NCI-H146 (cell line): ENCODE results near the gene CA5B.
"Not testable (repeated sequence)": the region's sequence is repeated elsewhere in the genome, so short reads cannot be mapped to it uniquely, and the experiment has no call there.

Source experiments
- DNase-seq: peaks from one replicate; lab custom pipeline; 2025; lab: John Stamatoyannopoulos, UW

CA5B gene

GRCh38 chrX:15748841-15749240, 10.8 kb downstream of the CA5B start:
- no peak for DNase-seq

DNA sequence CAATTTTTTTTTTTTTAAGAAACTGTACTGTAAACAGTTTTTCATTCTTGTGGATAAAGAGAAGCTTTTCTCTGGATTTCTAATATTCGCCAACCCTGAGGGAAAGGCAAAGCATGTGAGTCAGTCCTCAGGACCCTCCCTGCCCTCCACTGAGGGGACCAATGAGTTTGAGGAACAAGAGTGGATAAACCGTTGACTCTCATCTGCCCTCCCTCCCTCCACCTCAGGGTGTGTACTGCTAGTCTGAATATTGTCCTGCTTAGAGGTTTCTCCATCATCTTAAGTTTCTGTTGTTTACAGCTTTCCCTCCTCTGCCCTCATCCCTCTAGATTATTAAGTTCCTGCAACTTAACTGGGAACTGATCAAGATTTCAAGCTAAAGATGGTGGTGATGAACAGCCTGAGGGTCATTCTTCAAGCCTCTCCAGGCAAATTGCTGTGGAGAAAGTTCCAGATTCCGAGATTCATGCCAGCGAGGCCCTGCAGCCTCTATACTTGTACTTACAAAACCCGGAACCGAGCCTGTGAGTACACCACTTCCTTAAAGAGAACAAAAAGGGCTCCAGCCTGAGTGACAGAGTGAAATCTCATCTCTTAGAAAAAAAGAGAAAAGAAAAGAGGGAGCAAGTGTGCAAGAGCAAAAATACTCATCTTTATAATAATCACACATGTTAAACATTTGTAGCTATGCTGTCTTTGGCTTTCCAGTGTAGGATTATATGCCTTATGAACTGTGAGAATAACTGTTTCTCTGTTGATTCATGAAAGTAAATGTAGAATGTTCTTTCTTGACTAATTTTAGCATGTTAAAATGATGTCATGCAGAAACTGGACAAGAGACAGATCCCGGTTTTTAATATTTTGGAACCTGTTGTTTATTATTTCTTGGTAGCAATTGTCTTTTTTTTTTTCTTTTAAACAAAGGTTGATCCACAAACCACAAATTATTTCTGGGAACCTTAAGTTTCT, 11.9 kb downstream of the CA5B start:
- no peak for DNase-seq

DNA sequence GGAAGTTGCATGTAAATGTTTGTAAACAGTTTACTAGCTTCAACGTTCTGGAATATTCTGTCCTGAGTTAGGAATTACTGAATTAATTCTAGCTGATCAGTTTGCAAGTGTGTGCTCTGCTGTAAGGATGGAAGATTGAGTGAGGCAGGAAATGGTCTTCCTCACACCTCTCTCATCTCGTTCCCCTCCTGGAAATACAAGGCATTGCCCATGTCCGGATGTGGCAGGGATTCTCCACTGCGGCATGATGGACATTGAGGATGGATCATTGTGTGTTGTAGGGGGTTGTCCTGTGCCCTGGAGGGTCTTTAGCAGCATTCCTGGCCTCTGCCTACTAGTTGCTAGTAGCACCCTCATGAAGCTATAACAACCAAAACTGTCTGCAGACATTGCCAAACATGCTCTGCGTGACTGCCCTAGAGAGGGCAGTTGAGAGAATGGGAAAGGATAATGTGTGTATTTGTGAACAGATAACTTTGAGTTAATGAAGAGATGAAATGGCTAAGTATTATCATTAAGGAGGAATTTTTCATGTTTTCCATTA, 12.6 kb downstream of the CA5B start:
- no peak for DNase-seq

GRCh38 chrX:15751155-15751819, 13.2 kb downstream of the CA5B start:
- no peak for DNase-seq

- no peak for DNase-seq
Measured at GRCh38 chrX:15755091-15755490, 17.0 kb downstream of the CA5B start.

- no peak for DNase-seq
Measured at GRCh38 chrX:15758140-15758539, 20.1 kb downstream of the CA5B start.

DNA sequence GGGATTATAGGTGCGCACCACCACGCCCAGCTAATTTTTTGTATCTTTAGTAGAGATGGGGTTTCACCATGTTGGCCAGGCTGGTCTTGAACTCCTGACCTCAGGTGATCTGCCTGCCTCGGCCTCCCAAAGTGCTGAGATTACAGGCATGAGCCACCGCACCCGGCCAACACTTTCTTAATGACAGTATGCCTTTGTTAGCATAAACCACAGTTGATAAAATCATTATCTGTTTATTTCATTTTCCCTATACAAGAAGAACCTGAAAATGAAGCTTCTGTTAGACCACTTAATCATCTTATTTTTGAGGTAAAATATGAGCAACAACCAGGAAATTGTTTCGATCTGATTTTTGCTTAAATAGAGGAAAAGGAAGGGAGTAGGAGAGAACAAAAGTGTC, 21.8 kb downstream of the CA5B start:
- DNase-seq, result not testable (repeated sequence)

DNA sequence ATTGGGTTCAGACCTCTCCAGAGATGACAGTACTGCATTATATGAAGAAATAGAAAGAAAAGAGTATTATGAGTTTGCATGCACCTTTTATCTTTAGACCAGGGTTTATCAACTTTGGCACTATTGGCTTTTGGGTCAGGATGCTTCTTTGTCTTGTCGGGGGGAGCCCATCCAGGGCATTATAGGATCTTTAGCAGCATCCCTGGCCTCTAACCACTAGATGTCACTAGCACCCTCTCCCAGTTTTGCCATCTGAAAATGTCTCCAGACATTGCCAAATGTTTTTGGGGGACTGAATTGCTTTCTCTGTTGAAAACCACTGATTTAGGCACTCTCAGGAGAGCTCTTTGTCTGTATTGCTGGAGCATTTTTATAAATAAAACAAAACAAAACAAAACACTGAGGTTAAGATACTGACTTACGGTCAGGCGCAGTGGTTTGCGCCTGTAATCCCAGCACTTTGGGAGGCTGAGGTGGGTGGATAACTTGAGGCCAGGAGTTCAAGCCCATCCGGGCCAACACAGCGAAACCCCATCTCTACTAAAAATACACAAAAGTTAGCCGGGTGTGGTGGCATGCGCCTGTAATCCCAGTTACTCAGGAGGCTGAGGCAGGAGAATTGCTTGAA, 23.6 kb downstream of the CA5B start:
- peak; percentile 26 for DNase-seq

DNA sequence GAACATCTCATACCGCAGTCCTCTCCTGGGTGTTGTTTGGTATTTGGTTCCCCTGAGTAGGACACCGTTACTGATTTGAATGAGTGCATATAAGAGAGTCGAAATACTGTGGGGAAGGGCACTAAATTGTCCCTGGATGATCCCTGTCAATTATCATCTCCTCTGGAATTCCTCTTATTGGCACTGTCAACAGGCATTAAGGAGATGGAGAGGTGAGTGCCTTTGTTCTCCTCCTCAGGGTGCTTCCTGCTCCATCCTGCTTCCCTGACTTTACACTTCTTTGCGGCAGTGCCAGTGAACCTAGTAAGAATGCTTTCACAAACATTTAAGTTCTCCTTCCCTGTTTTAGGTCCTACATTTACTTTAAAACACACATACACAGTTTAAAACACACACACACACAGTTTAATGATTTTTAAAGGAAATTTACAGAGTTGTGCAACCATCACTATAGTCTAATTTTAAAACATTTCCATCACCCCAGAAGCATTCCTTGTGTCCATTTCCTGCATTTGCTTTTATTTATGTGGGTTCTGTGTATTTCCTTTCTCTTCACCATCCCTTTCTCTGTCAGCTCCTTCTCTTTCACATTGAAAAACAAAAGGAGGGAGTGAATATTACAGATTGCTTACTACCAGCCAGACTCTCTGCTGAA, 31.4 kb downstream of the CA5B start:
- DNase-seq, result no peak

- no peak for DNase-seq
Measured at GRCh38 chrX:15781961-15782699, 44.1 kb downstream of the CA5B start.

GRCh38 chrX:15785176-15785750, 47.2 kb downstream of the CA5B start:
- no peak for DNase-seq

GRCh38 chrX:15786915-15787314, 48.8 kb downstream of the CA5B start:
- DNase-seq, result no peak

- peak; percentile 88 for DNase-seq
Measured at GRCh38 chrX:15789979-15790768, 52.1 kb downstream of the CA5B start, which contains the start of gene ZRSR2. TSS of gene ZRSR2 (plus strand) at chrX:15790484. CDS start at chrX:15790496, 12 bp downstream.

DNA sequence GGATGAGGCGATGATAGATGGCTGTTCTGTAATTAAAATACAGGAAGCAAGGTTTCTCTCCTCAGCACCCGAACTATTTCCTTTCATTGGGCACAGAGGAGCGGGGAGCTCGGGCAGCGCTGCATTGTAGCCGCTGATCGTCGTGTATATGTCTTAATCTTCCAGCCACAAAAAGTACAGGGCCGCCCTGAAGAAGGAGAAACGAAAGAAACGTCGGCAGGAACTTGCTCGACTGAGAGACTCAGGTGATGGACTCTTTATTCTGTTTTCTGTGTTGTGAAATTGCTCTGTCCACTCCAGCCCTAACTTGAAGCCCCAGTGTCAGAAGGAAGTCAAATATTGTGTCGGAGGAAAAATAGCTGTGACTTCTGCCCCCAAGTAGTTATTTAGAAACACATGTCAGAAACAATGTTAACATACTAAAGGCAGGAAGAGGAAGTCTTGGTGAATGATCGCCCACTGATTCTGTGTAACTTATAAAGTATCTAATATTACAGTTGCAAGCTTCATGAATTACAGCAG, 52.8 kb downstream of the CA5B start:
- DNase-seq, result peak; percentile 45

DNA sequence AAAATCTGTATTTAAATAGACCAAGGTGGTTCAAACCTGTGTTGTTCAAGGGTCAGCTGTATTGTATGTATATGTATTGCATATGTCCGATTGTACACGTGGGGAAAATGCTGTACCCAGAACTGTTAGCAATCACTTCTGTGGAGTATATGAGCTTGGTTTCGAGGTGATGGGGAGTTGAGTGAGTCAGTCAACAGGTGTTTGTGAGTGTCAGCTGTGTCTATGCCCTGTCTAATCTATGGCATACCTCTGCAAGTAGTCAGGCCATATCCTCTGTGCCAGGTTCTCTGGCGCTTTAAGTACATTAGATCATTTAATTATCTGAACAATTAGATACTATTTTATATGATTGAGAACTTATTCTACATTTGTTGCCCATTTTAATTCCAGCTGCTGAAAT, 59.6 kb downstream of the CA5B start:
- DNase-seq, result no peak

- no peak for DNase-seq
Measured at GRCh38 chrX:15804563-15804962, 66.5 kb downstream of the CA5B start.

GRCh38 chrX:15808254-15808653, 70.2 kb downstream of the CA5B start:
- DNase-seq, result no peak

GRCh38 chrX:15812192-15812938, 74.3 kb downstream of the CA5B start:
- DNase-seq, result no peak

- DNase-seq, result no peak
Measured at GRCh38 chrX:15813416-15813815, 75.3 kb downstream of the CA5B start.
